H1 (cell line): ENCODE results near the gene OR5AC2.

ENCODE experiments used
- ASH2L ChIP-seq: fragments of 200-600, 300-600 bp; sonication (generic); IDR thresholded peaks from one replicate; pipeline ENCODE4 v1.7.1; 2017; ENCODE audit warnings: low read length
- CTCF ChIP-seq, 3 experiments: IDR thresholded peaks; 1 replicate in 2 of 3; 2 replicates in 1 of 3; pipeline versions ENCODE4 v1.5.1 to v1.6.1; 2011; ENCODE audit warnings: low read length in 3 of 3, mild to moderate bottlenecking in 3 of 3, inconsistent platforms in 2 of 3, low read depth in 1 of 3, moderate library complexity in 1 of 3; ENCODE audit not compliant: insufficient read depth in 1 of 3; ENCODE audit errors: control extremely low read depth in 1 of 3
- EP300 ChIP-seq, 2 experiments: IDR thresholded peaks; 1 replicate in 1 of 2; 2 replicates in 1 of 2; pipeline ENCODE4 v1.6.1; 2011 to 2012; ENCODE audit warnings: low read depth in 2 of 2, low read length in 2 of 2, mild to moderate bottlenecking in 2 of 2, borderline replicate concordance in 1 of 2, inconsistent platforms in 1 of 2, moderate library complexity in 1 of 2
- EZH2 ChIP-seq: fragments of 200-600 bp; sonication (generic); IDR thresholded peaks from 2 replicates; pipeline ENCODE4 v1.7.1; 2012; ENCODE audit warnings: low read depth, mild to moderate bottlenecking, moderate library complexity, low read length, inconsistent platforms; ENCODE audit not compliant: severe bottlenecking
- GTF2F1 ChIP-seq: IDR thresholded peaks from 2 replicates; pipeline ENCODE4 v1.6.1; 2012; ENCODE audit warnings: low read depth, low read length, improper control_type of control experiment, borderline replicate concordance
- POLR2A ChIP-seq, 2 experiments: IDR thresholded peaks; 1 replicate in 1 of 2; 2 replicates in 1 of 2; pipeline ENCODE4 v1.6.1; 2011; ENCODE audit warnings: low read depth in 2 of 2, low read length in 2 of 2, mild to moderate bottlenecking in 2 of 2; ENCODE audit errors: control extremely low read depth in 1 of 2
- POLR2AphosphoS5 ChIP-seq: IDR thresholded peaks from 2 replicates; pipeline ENCODE4 v1.6.1; 2011; ENCODE audit warnings: low read depth, low read length
- SUZ12 ChIP-seq: fragments of 200-600 bp; sonication (generic); IDR thresholded peaks from 2 replicates; pipeline ENCODE4 v1.6.1; 2012; ENCODE audit warnings: mild to moderate bottlenecking, inconsistent platforms, low read length, moderate library complexity, mixed read lengths

GRCh38 chr3:98086873-98087272 lies at the start of gene OR5AC2:
- TF ChIP-seq ASH2L (no peak), EZH2 (no peak), CTCF (IDR thresholded peaks at IDR 0.05; ENCODE audit: control extremely low read depth in 1 of 3, insufficient read depth in 1 of 3, low read depth in 1 of 3, low read length in 3 of 3) (no peak), POLR2AphosphoS5 (no peak), EP300 (IDR thresholded peaks at IDR 0.05; ENCODE audit: borderline replicate concordance in 1 of 2, low read depth in 2 of 2, low read length in 2 of 2) (no peak), POLR2A (IDR thresholded peaks at IDR 0.05; ENCODE audit: control extremely low read depth in 1 of 2, low read depth in 2 of 2, low read length in 2 of 2) (no peak), SUZ12 (no peak), GTF2F1 (no peak)
